ENCODE data around the gene FDXACB1. TPM values are rescaled to one million over a fixed set of nuclear protein-coding genes. Genes with fewer than 3 reads are reported as not detected.

Gene FDXACB1
- total and polyA plus RNA-seq, 9 of the 15 experiments (the other 6 are each of a cell fraction or from before 2014, with no cell fraction given): 3.2 to 7.5 (median 5.3) TPM

GRCh38 chr11:111878385-111878848 lies 548 bp downstream of the FDXACB1 start (continued):
- TF ChIP-seq, protein P1, sequence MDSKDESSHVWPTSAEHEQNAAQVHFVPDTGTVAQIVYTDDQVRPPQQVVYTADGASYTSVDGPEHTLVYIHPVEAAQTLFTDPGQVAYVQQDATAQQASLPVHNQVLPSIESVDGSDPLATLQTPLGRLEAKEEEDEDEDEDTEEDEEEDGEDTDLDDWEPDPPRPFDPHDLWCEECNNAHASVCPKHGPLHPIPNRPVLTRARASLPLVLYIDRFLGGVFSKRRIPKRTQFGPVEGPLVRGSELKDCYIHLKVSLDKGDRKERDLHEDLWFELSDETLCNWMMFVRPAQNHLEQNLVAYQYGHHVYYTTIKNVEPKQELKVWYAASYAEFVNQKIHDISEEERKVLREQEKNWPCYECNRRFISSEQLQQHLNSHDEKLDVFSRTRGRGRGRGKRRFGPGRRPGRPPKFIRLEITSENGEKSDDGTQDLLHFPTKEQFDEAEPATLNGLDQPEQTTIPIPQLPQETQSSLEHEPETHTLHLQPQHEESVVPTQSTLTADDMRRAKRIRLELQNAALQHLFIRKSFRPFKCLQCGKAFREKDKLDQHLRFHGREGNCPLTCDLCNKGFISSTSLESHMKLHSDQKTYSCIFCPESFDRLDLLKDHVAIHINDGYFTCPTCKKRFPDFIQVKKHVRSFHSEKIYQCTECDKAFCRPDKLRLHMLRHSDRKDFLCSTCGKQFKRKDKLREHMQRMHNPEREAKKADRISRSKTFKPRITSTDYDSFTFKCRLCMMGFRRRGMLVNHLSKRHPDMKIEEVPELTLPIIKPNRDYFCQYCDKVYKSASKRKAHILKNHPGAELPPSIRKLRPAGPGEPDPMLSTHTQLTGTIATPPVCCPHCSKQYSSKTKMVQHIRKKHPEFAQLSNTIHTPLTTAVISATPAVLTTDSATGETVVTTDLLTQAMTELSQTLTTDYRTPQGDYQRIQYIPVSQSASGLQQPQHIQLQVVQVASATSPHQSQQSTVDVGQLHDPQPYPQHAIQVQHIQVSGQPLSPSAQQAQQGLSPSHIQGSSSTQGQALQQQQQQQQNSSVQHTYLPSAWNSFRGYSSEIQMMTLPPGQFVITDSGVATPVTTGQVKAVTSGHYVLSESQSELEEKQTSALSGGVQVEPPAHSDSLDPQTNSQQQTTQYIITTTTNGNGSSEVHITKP (IDR thresholded peaks at IDR 0.05; ENCODE audit: partially characterized antibody): peak; percentile 99
- TF ChIP-seq ZNF740 (CRISPR knock-in tag; IDR thresholded peaks at IDR 0.05) (no peak), ZNF740 (tag; IDR thresholded peaks at IDR 0.05) (no peak), THRAP3 (IDR thresholded peaks at IDR 0.05; ENCODE audit: borderline replicate concordance) (0 out of 2 replicates have a peak, but pooled peaks have one; percentile 19), NCOR1 (IDR thresholded peaks at IDR 0.05) (no peak), TEAD4 (IDR thresholded peaks at IDR 0.05; ENCODE audit: low read length) (0 out of 2 replicates have a peak, but pooled peaks have one; percentile 1), TEAD4 (CRISPR knock-in tag; IDR thresholded peaks at IDR 0.05; ENCODE audit: borderline replicate concordance) (no peak), KLF13 (tag; IDR thresholded peaks at IDR 0.05; ENCODE audit: borderline replicate concordance, low read depth) (no peak), HMGN3 (IDR thresholded peaks at IDR 0.05; ENCODE audit: borderline replicate concordance, extremely low read depth, insufficient read length, low read depth, low read length) (no peak), JUND (IDR thresholded peaks at IDR 0.05; ENCODE audit: borderline replicate concordance, low read depth, low read length) (0 out of 2 replicates have a peak, but pooled peaks have one; percentile 4), JUND (tag; IDR thresholded peaks at IDR 0.05; ENCODE audit: borderline replicate concordance, low read depth, low read length) (no peak), TAF7 (tag; IDR thresholded peaks at IDR 0.05) (0 out of 2 replicates have a peak, but pooled peaks have one; percentile 9), BRCA1 (IDR thresholded peaks at IDR 0.05) (no peak), BRCA1 (CRISPR knock-in tag; IDR thresholded peaks at IDR 0.05) (no peak), HDAC1 (IDR thresholded peaks at IDR 0.05) (peak; percentile 38 to 87; a peak in 2 of 4 replicates), MLX (CRISPR knock-in tag; conservative IDR thresholded peaks at IDR 0.05) (no peak), NONO (IDR thresholded peaks at IDR 0.05; ENCODE audit: low read depth in 2 of 2, low read length in 1 of 2) (peak in 1 of 2 experiments; percentile 94; a peak in 2 of 4 replicates)

All from K562 (cell line).